SH-SY5Y (cell line): ENCODE measurements around the gene GAS2.

Source experiments
- GATA2 ChIP-seq: IDR thresholded peaks from 2 replicates; pipeline ENCODE4 v1.6.1; 2011; ENCODE audit warnings: mild to moderate bottlenecking, low read depth, low read length
- GATA3 ChIP-seq: IDR thresholded peaks from 2 replicates; pipeline ENCODE4 v1.6.1; 2011; ENCODE audit warnings: low read depth, mild to moderate bottlenecking, low read length, moderate library complexity

GRCh38 chr11:22713336-22713735 is 46.9 kb downstream of the GAS2 start:
- TF ChIP-seq GATA3 (no peak), GATA2 (no peak)
